ENCODE measurements around the gene P2RY2.
"Not testable (repeated sequence)": the region's sequence is repeated elsewhere in the genome, so short reads cannot be mapped to it uniquely, and the experiment has no call there.

The P2RY2 gene

DNA sequence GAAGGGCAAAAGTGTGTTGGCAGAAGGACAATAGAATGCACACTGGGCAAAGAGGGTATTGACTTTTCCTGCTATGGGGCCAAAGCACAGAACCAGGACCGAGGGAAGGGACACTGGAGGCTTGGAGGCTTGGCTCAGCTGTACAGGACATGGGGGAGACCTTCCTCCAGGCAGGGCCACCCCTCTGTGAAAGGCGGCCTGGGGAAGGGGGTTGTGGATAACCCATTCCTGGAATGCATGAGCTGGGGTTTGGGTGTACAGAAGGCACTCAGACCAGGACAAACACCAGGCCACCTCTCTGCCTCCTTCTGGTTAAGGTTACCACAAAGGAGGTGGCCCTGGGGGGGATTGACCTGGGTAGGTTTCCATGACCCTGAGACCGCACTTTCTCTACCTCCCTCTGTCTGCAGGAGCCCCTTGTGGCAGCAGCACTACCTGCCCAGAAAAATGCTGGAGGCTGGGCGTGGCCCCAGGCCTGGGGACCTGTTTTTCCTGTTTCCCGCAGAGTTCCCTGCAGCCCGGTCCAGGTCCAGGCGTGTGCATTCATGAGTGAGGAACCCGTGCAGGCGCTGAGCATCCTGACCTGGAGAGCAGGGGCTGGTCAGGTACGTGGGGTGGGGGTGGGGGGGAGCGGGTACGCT, 9.6 kb downstream of the P2RY2 start:
- no peak for DNase-seq (ENCODE audit: low read depth in 2 of 2)

DNA sequence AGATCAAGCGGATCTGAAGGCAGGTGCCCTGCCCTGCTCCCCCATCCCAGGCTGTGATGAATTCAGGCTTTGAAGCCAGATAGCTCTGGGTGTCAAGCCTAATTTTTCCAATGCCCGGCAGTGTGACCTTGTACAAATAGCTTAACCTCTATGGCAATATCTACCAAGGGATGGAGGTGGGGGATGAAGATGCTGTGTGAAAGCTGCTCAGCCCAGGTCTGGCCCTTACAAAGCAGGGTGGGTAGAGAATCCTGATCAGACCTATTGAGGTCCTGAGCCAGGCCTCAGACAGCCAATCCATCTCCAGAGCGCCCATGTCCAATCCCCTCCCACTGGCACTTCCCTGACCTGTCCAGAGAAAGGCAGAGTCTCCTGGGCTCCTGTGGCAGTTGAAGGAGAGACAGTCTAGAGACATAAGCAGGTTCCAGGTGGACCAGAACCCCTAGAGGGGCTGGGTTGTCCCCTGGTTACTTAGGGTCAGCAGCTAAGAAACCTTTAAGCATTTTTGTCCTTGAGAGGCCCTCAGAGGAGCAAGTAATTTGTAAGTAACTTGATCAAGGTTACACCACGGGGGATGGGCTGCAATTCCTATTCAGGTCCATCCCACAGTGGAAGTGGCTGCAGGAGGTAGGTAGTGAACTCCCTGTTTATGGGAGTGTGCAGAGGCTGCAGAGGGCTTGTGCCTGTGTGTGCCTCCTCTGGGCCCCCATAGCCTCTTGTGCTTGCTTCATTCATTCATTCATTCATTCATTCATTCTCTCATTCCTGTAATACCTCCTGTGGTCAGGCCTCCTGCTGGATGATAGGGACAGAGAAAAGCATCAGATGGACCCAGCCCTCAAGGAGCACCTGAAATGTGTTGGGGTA, 10.4 kb downstream of the P2RY2 start:
- DNase-seq (ENCODE audit: low read depth in 2 of 2): no peak

DNA sequence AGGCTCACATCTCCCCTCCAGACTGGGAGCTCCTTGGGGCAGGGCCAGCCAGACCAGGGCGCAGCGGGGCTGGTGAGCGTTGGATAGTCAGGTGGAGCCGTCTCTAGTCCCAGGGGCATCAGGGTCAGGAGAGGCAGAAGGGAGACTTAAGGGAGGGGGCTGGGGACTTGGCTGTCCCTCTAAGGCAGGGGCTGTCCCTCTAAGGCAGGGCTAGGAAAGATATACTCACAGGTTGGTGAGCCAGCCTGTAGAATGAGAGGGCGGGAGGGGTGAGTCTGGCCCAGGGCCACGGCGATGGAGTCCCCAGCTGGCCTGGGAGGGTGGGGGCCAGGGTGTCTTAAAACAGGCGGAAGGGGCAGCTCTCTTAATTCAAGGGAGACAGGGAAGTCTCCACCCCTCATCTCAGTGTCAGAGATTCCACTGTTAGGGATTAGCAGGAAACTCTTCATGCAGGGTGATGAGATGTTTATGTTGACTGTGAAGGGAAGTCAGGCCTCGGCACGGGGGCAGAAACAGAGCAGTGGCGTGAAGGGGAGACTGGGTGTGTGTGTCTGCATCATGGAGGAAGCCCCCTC, 11.3 kb downstream of the P2RY2 start:
- DNase-seq (ENCODE audit: low read depth in 2 of 2): no peak

DNA sequence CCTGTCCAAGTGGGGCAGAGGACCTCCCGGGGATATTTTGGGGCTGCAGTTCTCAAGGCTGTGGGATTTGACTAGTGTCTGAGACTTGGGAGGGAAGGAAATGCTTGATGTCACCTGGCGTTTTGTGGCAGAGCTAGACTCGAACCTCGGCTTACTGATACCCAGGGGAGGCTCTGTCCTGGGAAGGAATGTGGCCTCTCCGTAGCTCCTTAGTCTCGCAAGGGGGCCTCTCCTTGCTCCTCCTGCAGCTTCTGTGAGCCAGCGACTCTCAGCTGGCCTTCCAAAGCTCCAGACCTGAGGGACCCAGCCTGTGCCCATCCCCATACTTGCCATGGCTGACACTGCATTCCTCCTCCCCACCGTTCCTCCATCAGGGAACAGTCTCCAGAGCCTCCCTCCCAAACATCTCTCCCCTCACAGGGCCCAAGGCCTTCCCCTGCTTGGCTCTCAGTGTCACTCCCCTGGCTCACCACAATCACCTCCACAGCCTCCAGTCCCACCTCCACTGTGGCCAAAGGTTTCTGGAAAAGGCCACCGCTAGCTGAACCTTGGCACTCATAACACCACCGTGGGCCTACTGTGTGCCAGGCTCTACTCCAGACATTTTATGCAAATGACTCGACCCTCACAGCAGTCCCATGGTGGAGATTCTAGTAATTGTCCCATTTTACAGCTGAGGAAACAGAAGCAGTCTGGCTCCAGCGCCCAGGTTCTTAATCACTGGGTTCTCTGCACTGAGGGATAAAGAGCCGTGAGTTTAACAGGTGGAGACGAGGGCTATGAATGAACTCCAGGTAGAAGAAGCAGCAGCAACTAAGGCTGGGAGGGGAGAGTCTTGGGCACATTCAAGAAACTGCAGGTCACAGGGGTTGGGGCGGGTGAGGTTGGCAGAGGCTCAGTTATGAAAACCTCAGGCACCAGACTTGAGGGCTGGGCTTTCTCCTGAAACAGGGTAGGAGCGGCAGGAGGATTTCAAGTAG, 12.1 kb downstream of the P2RY2 start:
- no peak for DNase-seq (ENCODE audit: low read depth in 2 of 2)

DNA sequence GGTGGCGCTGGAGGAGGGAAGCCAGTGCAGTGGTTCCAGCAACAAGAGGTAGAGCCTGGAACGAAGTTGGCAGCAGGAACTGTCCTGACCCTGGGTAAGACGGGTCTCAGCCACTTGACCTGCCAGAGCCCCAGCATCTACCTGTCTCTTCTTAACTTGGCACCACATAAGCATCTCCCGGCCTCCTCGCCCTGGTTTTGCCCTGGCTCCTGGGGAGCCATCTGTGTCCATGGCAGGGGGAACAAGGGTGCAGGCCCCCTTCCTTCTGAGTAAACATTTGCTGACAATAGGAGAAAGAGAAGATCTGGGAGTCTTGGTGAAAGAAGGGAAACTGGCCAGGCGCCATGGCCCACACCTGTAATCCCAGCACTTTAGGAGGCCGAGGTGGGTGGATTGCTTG, 12.8 kb downstream of the P2RY2 start:
- no peak for DNase-seq (ENCODE audit: low read depth in 2 of 2)

DNA sequence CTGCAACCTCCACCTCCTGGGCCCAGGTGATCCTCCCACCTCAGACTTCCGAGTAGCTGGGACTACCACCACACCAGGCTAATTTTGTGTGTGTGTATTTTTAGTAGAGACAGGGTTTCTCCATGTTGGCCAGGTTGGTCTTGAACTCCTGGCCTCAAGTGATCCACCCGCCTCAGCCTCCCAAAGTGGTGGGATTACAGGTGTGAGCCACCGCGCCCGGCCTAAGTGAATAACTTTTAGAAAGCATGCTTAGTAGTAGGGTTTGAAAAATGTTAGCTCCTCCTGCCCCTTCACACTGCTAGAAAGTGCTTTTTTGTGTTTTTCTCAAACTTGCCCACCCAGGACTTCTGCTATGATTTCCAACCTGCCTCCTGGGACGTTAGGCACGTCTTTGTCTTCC, 14.4 kb downstream of the P2RY2 start:
- DNase-seq (ENCODE audit: low read depth in 2 of 2): not testable (repeated sequence)

DNA sequence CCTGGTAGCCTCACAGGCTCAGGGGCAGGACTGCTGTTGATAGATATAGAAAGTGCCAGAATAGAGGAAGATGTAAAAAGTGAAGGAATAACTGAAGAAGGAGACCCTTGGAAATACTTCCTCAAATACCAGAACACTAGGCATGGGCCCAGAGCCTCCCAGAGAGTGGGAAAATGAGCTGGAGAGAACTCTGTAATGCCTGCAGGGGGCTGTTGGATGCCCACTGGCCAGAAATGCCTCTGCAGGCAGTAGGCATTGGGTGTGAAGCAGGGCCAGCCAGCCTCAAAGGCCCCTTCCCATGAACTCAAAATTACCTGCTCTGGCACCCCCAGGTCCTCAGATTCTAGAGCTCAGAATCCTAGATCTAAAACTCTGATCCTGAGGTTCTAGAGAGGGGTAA, 15.1 kb downstream of the P2RY2 start:
- DNase-seq (ENCODE audit: low read depth in 2 of 2): no peak

DNA sequence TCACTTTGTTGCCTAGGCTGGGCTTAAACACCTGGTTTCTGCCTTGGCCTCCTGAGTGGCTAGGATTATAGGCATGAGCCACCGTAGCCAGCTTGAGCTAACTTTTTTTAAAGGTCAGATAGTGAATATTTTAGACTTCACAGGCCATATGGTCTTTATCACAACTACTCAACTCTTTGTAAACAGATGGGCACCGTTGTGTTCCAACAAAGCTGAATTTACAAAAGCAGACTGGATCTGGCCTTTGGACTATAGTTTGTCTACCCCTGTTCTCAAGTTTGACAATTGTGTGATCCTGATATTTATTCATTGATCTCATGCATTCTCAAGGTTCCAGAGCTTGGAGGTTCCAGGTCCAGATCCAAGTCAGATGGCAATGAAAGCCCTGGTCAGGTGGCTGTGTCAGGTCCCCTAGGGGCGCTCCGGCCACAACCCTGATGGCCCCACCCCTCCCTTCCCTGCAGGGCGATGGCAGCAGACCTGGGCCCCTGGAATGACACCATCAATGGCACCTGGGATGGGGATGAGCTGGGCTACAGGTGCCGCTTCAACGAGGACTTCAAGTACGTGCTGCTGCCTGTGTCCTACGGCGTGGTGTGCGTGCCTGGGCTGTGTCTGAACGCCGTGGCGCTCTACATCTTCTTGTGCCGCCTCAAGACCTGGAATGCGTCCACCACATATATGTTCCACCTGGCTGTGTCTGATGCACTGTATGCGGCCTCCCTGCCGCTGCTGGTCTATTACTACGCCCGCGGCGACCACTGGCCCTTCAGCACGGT, 15.8 kb downstream of the P2RY2 start:
- no peak for DNase-seq (ENCODE audit: low read depth in 2 of 2)

DNA sequence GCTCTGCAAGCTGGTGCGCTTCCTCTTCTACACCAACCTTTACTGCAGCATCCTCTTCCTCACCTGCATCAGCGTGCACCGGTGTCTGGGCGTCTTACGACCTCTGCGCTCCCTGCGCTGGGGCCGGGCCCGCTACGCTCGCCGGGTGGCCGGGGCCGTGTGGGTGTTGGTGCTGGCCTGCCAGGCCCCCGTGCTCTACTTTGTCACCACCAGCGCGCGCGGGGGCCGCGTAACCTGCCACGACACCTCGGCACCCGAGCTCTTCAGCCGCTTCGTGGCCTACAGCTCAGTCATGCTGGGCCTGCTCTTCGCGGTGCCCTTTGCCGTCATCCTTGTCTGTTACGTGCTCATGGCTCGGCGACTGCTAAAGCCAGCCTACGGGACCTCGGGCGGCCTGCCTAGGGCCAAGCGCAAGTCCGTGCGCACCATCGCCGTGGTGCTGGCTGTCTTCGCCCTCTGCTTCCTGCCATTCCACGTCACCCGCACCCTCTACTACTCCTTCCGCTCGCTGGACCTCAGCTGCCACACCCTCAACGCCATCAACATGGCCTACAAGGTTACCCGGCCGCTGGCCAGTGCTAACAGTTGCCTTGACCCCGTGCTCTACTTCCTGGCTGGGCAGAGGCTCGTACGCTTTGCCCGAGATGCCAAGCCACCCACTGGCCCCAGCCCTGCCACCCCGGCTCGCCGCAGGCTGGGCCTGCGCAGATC, 16.5 kb downstream of the P2RY2 start:
- no peak for DNase-seq (ENCODE audit: low read depth in 2 of 2)

DNA sequence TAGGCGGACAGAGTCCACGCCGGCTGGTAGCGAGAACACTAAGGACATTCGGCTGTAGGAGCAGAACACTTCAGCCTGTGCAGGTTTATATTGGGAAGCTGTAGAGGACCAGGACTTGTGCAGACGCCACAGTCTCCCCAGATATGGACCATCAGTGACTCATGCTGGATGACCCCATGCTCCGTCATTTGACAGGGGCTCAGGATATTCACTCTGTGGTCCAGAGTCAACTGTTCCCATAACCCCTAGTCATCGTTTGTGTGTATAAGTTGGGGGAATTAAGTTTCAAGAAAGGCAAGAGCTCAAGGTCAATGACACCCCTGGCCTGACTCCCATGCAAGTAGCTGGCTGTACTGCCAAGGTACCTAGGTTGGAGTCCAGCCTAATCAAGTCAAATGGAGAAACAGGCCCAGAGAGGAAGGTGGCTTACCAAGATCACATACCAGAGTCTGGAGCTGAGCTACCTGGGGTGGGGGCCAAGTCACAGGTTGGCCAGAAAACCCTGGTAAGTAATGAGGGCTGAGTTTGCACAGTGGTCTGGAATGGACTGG, 17.2 kb downstream of the P2RY2 start:
- no peak for DNase-seq (ENCODE audit: low read depth in 2 of 2)

DNA sequence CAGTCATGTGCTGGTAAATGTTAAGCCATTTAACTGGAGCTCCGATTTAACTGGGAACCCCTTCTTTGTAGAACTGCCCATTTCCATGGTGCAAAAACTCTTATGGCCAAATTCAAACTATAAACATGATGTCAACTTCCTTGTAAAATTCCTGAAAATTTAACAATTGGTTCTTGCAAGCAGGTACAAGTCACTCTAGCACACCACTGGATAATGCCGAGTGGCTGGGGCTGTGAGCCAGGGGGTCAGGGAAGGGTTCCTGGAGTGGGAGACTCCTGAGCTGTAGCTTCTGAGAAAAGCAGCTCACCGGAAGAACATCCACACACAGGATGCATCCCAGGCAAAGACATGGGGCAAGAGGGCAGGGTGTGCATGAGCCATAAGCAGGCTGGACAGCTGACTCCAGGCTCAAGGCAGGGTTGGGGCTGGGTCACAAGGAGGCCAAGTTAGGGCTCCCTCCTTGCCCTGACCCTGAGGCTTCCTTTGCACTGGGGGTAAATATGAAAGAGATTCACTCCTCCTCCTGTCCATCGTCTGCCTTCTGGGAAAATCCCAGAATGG, 18.2 kb downstream of the P2RY2 start:
- DNase-seq (ENCODE audit: low read depth in 2 of 2): no peak

DNA sequence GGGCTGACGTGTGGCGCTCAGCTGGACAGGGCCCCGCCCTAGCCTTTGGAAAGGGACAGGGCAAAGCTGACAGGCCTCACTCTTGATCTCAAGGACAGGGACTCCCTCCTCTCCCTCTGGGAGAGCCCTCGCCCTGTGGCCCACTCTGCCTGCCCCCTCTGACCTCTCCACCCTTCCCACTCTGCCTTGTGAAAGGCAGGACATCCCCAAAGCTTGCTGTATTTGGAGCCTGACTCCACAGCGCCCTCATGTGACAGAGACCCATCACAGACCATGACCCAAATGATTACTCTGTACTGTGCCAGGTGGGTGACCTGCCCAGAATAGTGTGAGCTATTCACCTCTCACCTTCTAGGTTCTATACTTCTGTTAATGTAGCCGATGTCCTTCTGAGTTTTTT, 18.8 kb downstream of the P2RY2 start:
- no peak for DNase-seq (ENCODE audit: low read depth in 2 of 2)

DNA sequence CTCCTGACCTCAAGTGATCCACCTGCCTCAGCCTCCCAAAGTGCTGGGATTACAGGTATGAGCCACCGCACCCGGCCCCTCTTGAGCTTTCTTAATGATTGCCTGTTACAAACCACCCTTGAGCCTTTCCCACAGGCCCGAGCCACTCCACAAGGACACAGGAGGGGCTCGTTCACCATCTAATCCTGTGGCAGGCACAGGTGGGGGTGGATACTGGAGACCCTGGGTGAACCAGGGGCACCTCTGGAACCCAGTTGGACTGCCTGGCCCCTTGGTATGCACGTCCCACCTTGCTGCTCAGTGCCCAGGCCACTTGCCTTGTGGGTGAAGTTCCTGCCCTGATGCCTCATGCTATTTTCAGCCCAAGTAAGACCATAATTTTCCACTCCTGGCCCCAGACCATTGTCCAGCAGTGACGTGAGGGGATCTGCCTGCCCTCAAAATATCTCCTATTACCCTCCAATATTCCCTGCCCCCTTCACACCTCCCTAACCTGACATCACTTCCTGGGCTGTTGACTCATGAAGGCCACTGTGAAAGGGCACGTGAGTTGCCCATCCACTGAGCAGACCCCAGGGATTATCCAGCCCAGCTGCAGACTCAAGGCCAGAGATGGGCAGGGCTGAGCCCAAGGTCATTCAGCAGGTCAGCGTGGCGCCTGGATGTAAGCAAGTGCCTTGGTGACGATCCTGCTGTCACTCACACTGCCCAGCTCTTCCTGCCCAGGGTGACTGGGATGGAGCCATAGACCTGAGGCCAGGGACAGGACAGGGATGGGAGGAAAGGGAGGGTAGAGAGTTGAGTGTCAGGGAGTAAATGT, 19.6 kb downstream of the P2RY2 start:
- DNase-seq (ENCODE audit: low read depth in 2 of 2): no peak

DNA sequence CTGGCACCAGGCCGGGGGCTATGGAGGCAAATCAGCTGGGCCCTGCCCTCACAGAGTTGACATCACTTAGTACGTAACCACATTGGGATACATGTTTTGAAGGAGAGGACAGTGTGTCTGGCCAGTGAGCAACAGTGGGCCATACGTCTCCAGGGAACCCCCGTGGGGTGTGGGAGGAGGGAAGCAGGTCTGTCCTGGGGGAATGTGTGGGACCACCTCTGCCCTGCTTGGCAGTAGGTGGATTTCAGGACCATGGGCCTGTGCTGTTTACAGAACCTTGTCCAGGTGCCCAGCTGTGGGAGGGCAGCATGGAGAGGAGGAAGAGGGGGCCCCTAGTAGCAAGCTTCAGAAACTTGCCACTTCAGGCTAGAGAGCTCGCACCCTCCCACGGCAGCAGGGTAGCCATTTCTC, 21.0 kb downstream of the P2RY2 start:
- no peak for DNase-seq (ENCODE audit: low read depth in 2 of 2)

DNA sequence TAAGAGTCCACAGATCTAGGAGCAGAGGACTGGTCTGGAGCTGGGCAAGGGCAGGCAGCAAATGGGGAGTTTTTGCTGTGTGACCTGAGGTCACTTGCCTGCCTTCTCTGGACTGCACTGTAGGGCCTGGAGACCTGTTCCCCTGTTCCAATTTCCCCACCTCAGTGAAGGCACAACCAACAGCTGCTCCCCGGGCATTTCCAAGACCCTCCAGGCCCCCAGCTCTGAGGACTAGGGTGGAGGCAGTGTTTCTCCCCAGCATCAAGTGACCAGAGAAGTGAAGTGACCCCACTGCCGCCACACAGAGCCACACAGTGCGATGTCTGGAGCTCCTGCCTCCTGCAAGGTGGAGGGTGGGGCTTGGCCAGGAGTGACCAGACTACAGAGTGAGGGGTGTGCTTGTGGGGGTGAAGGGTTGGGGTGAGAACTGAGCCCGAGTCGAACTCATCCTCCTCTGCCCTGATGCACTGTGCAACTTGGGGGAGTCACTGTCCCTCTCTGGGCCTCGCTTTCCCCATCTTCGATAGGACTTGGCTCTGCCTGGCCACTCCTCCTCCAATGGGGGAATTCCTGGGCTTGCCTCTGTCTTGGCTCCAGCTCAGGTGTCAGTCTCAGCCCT, 21.6 kb downstream of the P2RY2 start:
- no peak for DNase-seq (ENCODE audit: low read depth in 2 of 2)

DNA sequence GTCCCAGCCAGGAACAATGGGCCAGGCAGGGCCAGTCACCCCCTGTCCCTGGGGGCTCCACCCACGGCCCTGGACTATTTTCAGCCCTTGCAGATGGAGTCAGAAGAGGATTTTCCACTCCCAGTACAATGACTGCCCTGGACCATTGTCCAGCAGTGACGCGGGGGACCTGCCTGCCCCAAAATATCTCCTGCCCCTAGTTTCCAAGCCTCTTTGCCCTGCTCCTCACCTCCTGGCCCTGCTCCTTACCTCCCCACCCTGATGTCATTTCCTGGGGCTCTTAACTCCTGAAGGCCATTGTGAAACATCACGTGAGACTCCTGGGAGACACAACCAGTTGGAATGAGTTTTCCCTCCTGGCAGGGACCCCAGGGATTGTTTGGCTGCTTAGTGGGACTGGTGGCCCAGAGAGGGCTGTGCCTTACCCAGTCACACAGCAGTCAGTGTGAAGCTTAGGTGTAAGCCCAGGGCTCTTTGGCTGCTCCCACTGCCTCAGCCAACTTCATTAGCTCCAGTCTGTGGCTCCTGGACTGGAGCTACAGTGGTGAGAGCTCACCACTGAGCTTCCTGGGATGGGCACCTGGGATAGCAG, 22.2 kb downstream of the P2RY2 start:
- DNase-seq (ENCODE audit: low read depth in 2 of 2): no peak

DNA sequence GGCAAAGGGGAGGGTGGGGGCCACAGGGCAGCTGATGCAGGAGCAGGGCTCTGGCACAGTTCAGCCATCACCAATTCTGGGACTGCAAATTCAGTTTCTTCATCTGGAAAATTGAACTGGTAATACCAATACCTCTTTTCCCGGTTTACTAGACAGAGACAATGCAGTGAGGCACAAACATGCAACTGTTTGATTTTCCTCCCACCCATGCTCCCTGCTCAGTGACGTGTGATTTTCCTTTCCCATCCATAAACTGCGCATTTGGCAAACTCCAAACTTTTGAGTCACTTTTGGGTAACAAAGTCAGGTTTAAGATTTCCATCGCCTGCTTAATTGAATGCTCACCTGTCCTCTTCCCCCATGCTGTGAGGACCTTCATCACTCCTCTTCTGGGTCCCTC, 23.2 kb downstream of the P2RY2 start:
- DNase-seq (ENCODE audit: low read depth in 2 of 2): no peak
